Measurements from ENCODE around the gene C2CD4C. TPM values are rescaled to one million over a fixed set of nuclear protein-coding genes. Genes with fewer than 3 reads are reported as not detected.

Gene C2CD4C
- polyA plus RNA-seq, 3 donors: not detected

GRCh38 chr19:391207-391557, 17.8 kb downstream of the C2CD4C start:
- Histone ChIP-seq H3K36me3 (replicated peaks in 1 of 2; ENCODE audit: control insufficient read depth in 1 of 2, insufficient read depth in 2 of 2, low read length in 2 of 2) (no peaks in the 10 kb centered on the region), H3K9ac (ENCODE audit: insufficient read depth, low read length, poor library complexity, severe bottlenecking) (no peak overlapping the region), H3K4me1 (ENCODE audit: control insufficient read depth in 1 of 2, insufficient read depth in 2 of 2, low read length in 2 of 2) (no peaks in the 10 kb centered on the region), H3K79me2 (ENCODE audit: insufficient read depth, low read length) (no peaks in the 10 kb centered on the region), H3K27ac (ENCODE audit: low read depth in 1 of 2, low read length in 2 of 2) (no peak overlapping the region), H3K27me3 (ENCODE audit: control insufficient read depth in 2 of 2, insufficient read depth in 2 of 2, low read length in 2 of 2) (peaks cover 0 to 5% of the 10 kb centered on the region in 2 donors), H3K4me2 (replicated peaks; ENCODE audit: extremely low read depth, low read length, poor library complexity, severe bottlenecking) (no peak overlapping the region), H2AFZ (ENCODE audit: insufficient read depth, low read depth, low read length, poor library complexity, severe bottlenecking) (no peak overlapping the region), H3K4me3 (replicated peaks in 1 of 3; ENCODE audit: low read depth in 2 of 3, low read length in 3 of 3) (no peak overlapping the region), H3K9me3 (replicated peaks in 1 of 2; ENCODE audit: control insufficient read depth in 1 of 2, insufficient read depth in 1 of 2, low read length in 2 of 2) (peaks cover 21 to 22% of the 10 kb centered on the region in 2 donors), H4K20me1 (ENCODE audit: insufficient read depth, low read length) (no peaks in the 10 kb centered on the region)
- Mint-ChIP-seq H3K27me3 (ENCODE audit: low read depth in 3 of 3) (peaks cover 18 to 24% (median 22%) of the 10 kb centered on the region in 3 donors), H3K9me3 (peaks cover 17 to 31% (median 25%) of the 10 kb centered on the region in 7 donors), H3K4me3 (no peak overlapping the region), H3K36me3 (no peaks in the 10 kb centered on the region), H3K27ac (peak overlapping the region in 1 of 7 donors; percentile 11), H3K4me1 (peaks cover 4% of the 10 kb centered on the region)
- no peak for TF ChIP-seq CTCF (IDR thresholded peaks at IDR 0.05)
- intact Hi-C loops (cut with micrococcal nuclease): no loop called here
- WGBS (ENCODE audit: insufficient coverage): 63% methylated on average over 2 of the region's 2 CpGs
- no peak for DNase-seq

- Mint-ChIP-seq H3K27ac (no peak overlapping the region), H3K4me3 (no peak overlapping the region), H3K36me3 (no peaks in the 10 kb centered on the region), H3K9me3 (peaks cover 13 to 28% (median 20%) of the 10 kb centered on the region in 7 donors), H3K27me3 (ENCODE audit: low read depth in 3 of 3) (peaks cover 21 to 30% (median 25%) of the 10 kb centered on the region in 3 donors), H3K4me1 (peaks cover 4% of the 10 kb centered on the region)
- 88% methylated on average over 20 of the region's 30 CpGs for whole genome bisulfite sequencing (ENCODE audit: insufficient coverage)
- Histone ChIP-seq H3K4me1 (ENCODE audit: control insufficient read depth in 1 of 2, insufficient read depth in 2 of 2, low read length in 2 of 2) (no peaks in the 10 kb centered on the region), H2AFZ (ENCODE audit: insufficient read depth, low read depth, low read length, poor library complexity, severe bottlenecking) (no peak overlapping the region), H3K36me3 (replicated peaks in 1 of 2; ENCODE audit: control insufficient read depth in 1 of 2, insufficient read depth in 2 of 2, low read length in 2 of 2) (no peaks in the 10 kb centered on the region), H4K20me1 (ENCODE audit: insufficient read depth, low read length) (no peaks in the 10 kb centered on the region), H3K4me2 (replicated peaks; ENCODE audit: extremely low read depth, low read length, poor library complexity, severe bottlenecking) (no peak overlapping the region), H3K27me3 (ENCODE audit: control insufficient read depth in 2 of 2, insufficient read depth in 2 of 2, low read length in 2 of 2) (peaks cover 0 to 9% of the 10 kb centered on the region in 2 donors), H3K79me2 (ENCODE audit: insufficient read depth, low read length) (no peaks in the 10 kb centered on the region), H3K27ac (ENCODE audit: low read depth in 1 of 2, low read length in 2 of 2) (no peak overlapping the region), H3K9ac (ENCODE audit: insufficient read depth, low read length, poor library complexity, severe bottlenecking) (no peak overlapping the region), H3K9me3 (replicated peaks in 1 of 2; ENCODE audit: control insufficient read depth in 1 of 2, insufficient read depth in 1 of 2, low read length in 2 of 2) (peaks cover 16 to 18% of the 10 kb centered on the region in 2 donors), H3K4me3 (replicated peaks in 1 of 3; ENCODE audit: low read depth in 2 of 3, low read length in 3 of 3) (no peak overlapping the region)
- intact Hi-C loops (cut with micrococcal nuclease): no loop called here
- DNase-seq: no peak
- TF ChIP-seq CTCF (IDR thresholded peaks at IDR 0.05): no peak
Measured at GRCh38 chr19:390386-391206, 18.4 kb downstream of the C2CD4C start.

All from CD14-positive monocyte (primary cell).